ENCODE measurements around the gene MT1HL1.

- TF ChIP-seq CTCF (conservative IDR thresholded peaks at IDR 0.05; ENCODE audit: low read depth, low read length), result no peak
- no peak for TF ChIP-seq ELK1 (IDR thresholded peaks at IDR 0.05; ENCODE audit: borderline replicate concordance, low read depth, low read length)
- no peak for TF ChIP-seq POLR2A (IDR thresholded peaks at IDR 0.05; ENCODE audit: low read depth, low read length)
- TF ChIP-seq SMC3 (IDR thresholded peaks at IDR 0.05; ENCODE audit: low read depth, low read length), result no peak
- TF ChIP-seq USF2 (IDR thresholded peaks at IDR 0.05; ENCODE audit: low read depth, low read length), result no peak
- no peak for TF ChIP-seq MAFK (IDR thresholded peaks at IDR 0.05; ENCODE audit: low read depth, low read length)
- TF ChIP-seq RAD21 (IDR thresholded peaks at IDR 0.05; ENCODE audit: low read length), result no peak
- no peak for TF ChIP-seq RFX5 (IDR thresholded peaks at IDR 0.05; ENCODE audit: low read depth, low read length)
These were observed 45.9 kb upstream of the MT1HL1 start for GRCh38 chr1:237050185-237050584.

Data from IMR-90 (cell line).